B cell (primary cell): ENCODE measurements around the gene RAB5B. TPM values are rescaled to one million over a fixed set of nuclear protein-coding genes. Genes with fewer than 3 reads are reported as not detected.

Experiments used
- ATAC-seq: fragments of 200-7000 bp; cut with Tn5 transposase; one replicate; pipeline ENCODE4 v1.10.0; 2021; ENCODE audit warnings: low read depth, mild to moderate bottlenecking, moderate number of reproducible peaks, moderate library complexity
- CTCF ChIA-PET: fragments of 350-600 bp; sonication (Branson Sonifier 250); formaldehyde crosslinking; loops from one replicate; lab custom pipeline; 2021; ENCODE audit warnings: antibody characterized with exemption, inconsistent platforms; lab: Charles Lee
- POLR2A ChIA-PET: fragments of 350-600 bp; sonication (Branson Sonifier 250); formaldehyde crosslinking; loops from one replicate; lab custom pipeline; 2021; ENCODE audit warnings: antibody characterized with exemption; lab: Charles Lee
- DNase-seq: peaks from one replicate; pipeline ENCODE4 v3.0.0; 2013
- H2AFZ ChIP-seq: 2 replicates; pipeline ENCODE4 v1.6.1; 2012; ENCODE audit warnings: mild to moderate bottlenecking, low read depth, low read length; ENCODE audit not compliant: insufficient read depth, poor library complexity, severe bottlenecking
- H3K27ac ChIP-seq, 2 donors: 1 replicate in 1 of 2; 2 replicates in 1 of 2; pipeline ENCODE4 v1.5.1; 2012 to 2013; ENCODE audit warnings: low read length in 2 of 2, mild to moderate bottlenecking in 2 of 2, moderate library complexity in 1 of 2
- H3K27me3 ChIP-seq, 4 experiments: fragments of 200-600 bp in 1 of 4; sonication (generic) in 1 of 4; replicated peaks in 1 of 4; 1 replicate in 2 of 4; 2 replicates in 2 of 4; pipeline versions ENCODE4 v1.6.1 to v1.7.0; 2013 to 2016; ENCODE audit warnings: low read length in 3 of 4, mild to moderate bottlenecking in 2 of 4, mixed read lengths in 1 of 4, moderate library complexity in 1 of 4; ENCODE audit not compliant: insufficient read depth in 4 of 4, control insufficient read depth in 3 of 4; ENCODE audit errors: control extremely low read depth in 1 of 4
- H3K36me3 ChIP-seq, 2 experiments: replicated peaks in 1 of 2; 1 replicate in 1 of 2; 2 replicates in 1 of 2; pipeline versions ENCODE4 v1.6.1 to v1.7.1; 2013; ENCODE audit warnings: low read length in 1 of 2; ENCODE audit not compliant: insufficient read depth in 2 of 2, control insufficient read depth in 1 of 2; ENCODE audit errors: control extremely low read depth in 1 of 2, extremely low read depth in 1 of 2
- H3K4me1 ChIP-seq, 2 donors: fragments of 200-600 bp in 1 of 2; sonication (generic) in 1 of 2; 1 replicate in 1 of 2; 2 replicates in 1 of 2; pipeline versions ENCODE4 v1.5.1 to v1.6.1; 2013 to 2017; ENCODE audit warnings: low read length in 2 of 2; ENCODE audit not compliant: control insufficient read depth in 2 of 2, insufficient read depth in 2 of 2
- H3K4me2 ChIP-seq: replicated peaks from 2 replicates; pipeline ENCODE3; 2012; ENCODE audit warnings: mild to moderate bottlenecking, low read depth, low read length; ENCODE audit not compliant: poor library complexity, severe bottlenecking
- H3K4me3 ChIP-seq, 5 experiments: fragments of 200-600 bp in 1 of 5; sonication (generic) in 1 of 5; 1 replicate in 3 of 5; 2 replicates in 2 of 5; pipeline versions ENCODE4 v1.5.1 to v1.7.0; 2011 to 2016; ENCODE audit warnings: low read length in 4 of 5, mild to moderate bottlenecking in 4 of 5, low read depth in 2 of 5, control low read depth in 1 of 5, moderate library complexity in 1 of 5; ENCODE audit not compliant: insufficient read depth in 1 of 5; ENCODE audit errors: control extremely low read depth in 1 of 5, extremely low read depth in 1 of 5
- H3K79me2 ChIP-seq: fragments of 200-600 bp; sonication (generic); one replicate; pipeline ENCODE4 v1.6.0; 2016; ENCODE audit warnings: low read length; ENCODE audit not compliant: control insufficient read depth, insufficient read depth
- H3K9ac ChIP-seq: fragments of 200-600 bp; sonication (generic); 2 replicates; pipeline ENCODE4 v1.6.1; 2017; ENCODE audit warnings: mild to moderate bottlenecking, low read length, moderate library complexity
- H3K9me3 ChIP-seq, 3 donors: one replicate each; pipeline versions ENCODE4 v1.6.1 to v1.7.1; 2013; ENCODE audit warnings: low read length in 2 of 3; ENCODE audit not compliant: control insufficient read depth in 2 of 3, insufficient read depth in 1 of 3; ENCODE audit errors: control extremely low read depth in 1 of 3
- H4K20me1 ChIP-seq: 2 replicates; pipeline ENCODE4 v1.6.0; 2012; ENCODE audit warnings: mild to moderate bottlenecking, low read length; ENCODE audit not compliant: insufficient read depth, control insufficient read depth, poor library complexity, severe bottlenecking
- H3K27ac Mint-ChIP-seq: one replicate; pipeline ENCODE4 v1.8.0; 2021; ENCODE audit warnings: mixed read lengths
- H3K27me3 Mint-ChIP-seq: one replicate; pipeline ENCODE4 v1.8.0; 2021; ENCODE audit warnings: mixed read lengths
- H3K4me1 Mint-ChIP-seq: one replicate; pipeline ENCODE4 v1.8.0; 2021; ENCODE audit warnings: mixed read lengths
- H3K4me3 Mint-ChIP-seq: one replicate; pipeline ENCODE4 v1.8.0; 2021; ENCODE audit warnings: mixed read lengths
- H3K9me3 Mint-ChIP-seq: one replicate; pipeline ENCODE4 v1.8.0; 2022; ENCODE audit warnings: mixed read lengths; ENCODE audit not compliant: insufficient read depth
- CTCF ChIP-seq: fragments of 200-600 bp; IDR thresholded peaks from one replicate; pipeline ENCODE4 v1.8.0; 2022; ENCODE audit warnings: antibody characterized with exemption, mild to moderate bottlenecking
- EZH2 ChIP-seq: IDR thresholded peaks from 2 replicates; pipeline ENCODE4 v1.6.1; 2012; ENCODE audit warnings: borderline replicate concordance, low read depth, mild to moderate bottlenecking, moderate library complexity, low read length; ENCODE audit not compliant: insufficient read depth, poor library complexity, severe bottlenecking
- WGBS: methylation state at CpG from one replicate; pipeline ENCODE4 v1.1.5; 2013; ENCODE audit warnings: missing lambda C conversion rate; ENCODE audit not compliant: insufficient coverage; 5-methylcytosine and 5-hydroxymethylcytosine counted together
- intact Hi-C: fragments of 100-400 bp; cut with micrococcal nuclease; formaldehyde crosslinking; loops from one replicate; pipeline ENCODE4 v1.10.0; 2022
- polyA plus RNA-seq: library from polyadenylated mRNA; depleted of rRNA; stranded (reverse); fragments of >200 nt; gene quantifications from 2 replicates; pipeline ENCODE4 v1.2.3, GENCODE V29; 2012
- total RNA-seq, 2 donors: library from RNA; stranded (reverse); fragments of 120-200 nt in 1 of 2; gene quantifications; 1 replicate in 1 of 2; 2 replicates in 1 of 2; pipeline versions ENCODE4 v1.2.3 to v1.2.4, GENCODE V29; 2013 to 2022

The RAB5B gene
- total and polyA plus RNA-seq, 2 donors (not counting 1 experiment from before 2014, with no cell fraction given): 42.1 to 111 TPM

DNA sequence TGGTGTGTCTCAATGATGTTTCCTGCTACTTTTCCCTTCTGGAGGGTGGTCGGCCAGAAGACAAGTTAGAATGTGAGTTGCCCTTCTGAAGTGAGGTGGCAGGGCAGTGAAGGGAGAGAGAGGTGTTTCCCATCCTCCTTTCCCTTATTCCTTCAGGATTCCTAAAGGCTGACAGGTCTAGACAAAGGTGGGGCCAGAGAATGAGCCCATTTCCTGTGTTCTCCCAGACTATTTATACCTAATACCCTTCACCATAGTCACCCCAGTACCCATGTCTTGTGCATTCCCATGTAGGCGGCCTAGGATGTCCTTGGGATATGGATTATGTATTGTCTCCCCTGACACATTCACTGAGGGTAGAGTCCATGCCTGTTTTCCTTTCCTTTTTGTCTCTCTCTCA is 35.9 kb upstream of the RAB5B start:
- Histone ChIP-seq H3K9me3 (no peaks in the 10 kb centered on the region), H3K4me2 (no peak overlapping the region), H2AFZ (no peak overlapping the region), H3K4me1 (peaks cover 21 to 27% of the 10 kb centered on the region in 2 donors), H3K27me3 (no peaks in the 10 kb centered on the region), H3K27ac (peak overlapping the region in 1 of 2 donors; percentile 37), H3K36me3 (peaks cover 4 to 90% of the 10 kb centered on the region in 2 experiments), H4K20me1 (peaks cover 31% of the 10 kb centered on the region), H3K79me2 (peaks cover 49% of the 10 kb centered on the region), H3K4me3 (no peak overlapping the region), H3K9ac (no peak overlapping the region)
- CTCF ChIA-PET: interaction anchor here (1.0 to 8.7 kb wide), 6 partner anchors 9 to 198 kb away, joined by 3 to 155 read pairs (median 8); partner anchors contain the start of genes DGKA, ORMDL2, PYM1 and SARNP
- no peaks in the 10 kb centered on the region for H3K27me3 Mint-ChIP-seq
- POLR2A ChIA-PET: no interaction called here
- H3K4me1 Mint-ChIP-seq: peaks cover 39% of the 10 kb centered on the region
- WGBS: no CpG with 5 or more reads among the region's 2 CpGs
- ATAC-seq (no peak), DNase-seq (no peak)
- no peaks in the 10 kb centered on the region for H3K9me3 Mint-ChIP-seq
- intact Hi-C loops: no loop called here
- no peak overlapping the region for H3K4me3 Mint-ChIP-seq
- peak overlapping the region; percentile 13 for H3K27ac Mint-ChIP-seq
- TF ChIP-seq CTCF (no peak), EZH2 (no peak)

GRCh38 chr12:55938826-55939501 is 34.9 kb upstream of the RAB5B start:
- Histone ChIP-seq H3K4me3 (no peak overlapping the region), H3K36me3 (peaks cover 9 to 96% of the 10 kb centered on the region in 2 experiments), H3K4me1 (peaks cover 11 to 17% of the 10 kb centered on the region in 2 donors), H3K4me2 (no peak overlapping the region), H3K9me3 (no peaks in the 10 kb centered on the region), H3K9ac (no peak overlapping the region), H2AFZ (no peak overlapping the region), H4K20me1 (peaks cover 30% of the 10 kb centered on the region), H3K27me3 (no peaks in the 10 kb centered on the region), H3K27ac (peak overlapping the region in 1 of 2 donors; percentile 37), H3K79me2 (peaks cover 39% of the 10 kb centered on the region)
- intact Hi-C loops: no loop called here
- TF ChIP-seq CTCF (no peak), EZH2 (no peak)
- ChIA-PET POLR2A (interaction anchor here (0.7 to 1.6 kb wide), 3 partner anchors 9 to 121 kb away, joined by 3 to 7 read pairs (median 3); partner anchors contain the start of genes ORMDL2, PYM1 and SARNP), CTCF (interaction anchor here (0.7 to 8.7 kb wide), 13 partner anchors 10 to 214 kb away, joined by 3 to 155 read pairs (median 4); partner anchors contain the start of genes CD63, DGKA, ORMDL2 and PYM1)
- 96% methylated on average over 8 of the region's 8 CpGs for WGBS
- Mint-ChIP-seq H3K4me3 (no peak overlapping the region), H3K9me3 (no peaks in the 10 kb centered on the region), H3K4me1 (peaks cover 31% of the 10 kb centered on the region), H3K27ac (no peak overlapping the region), H3K27me3 (no peaks in the 10 kb centered on the region)
- ATAC-seq (no peak), DNase-seq (no peak)
